ENCODE measurements around the gene SRSF4.
A peak's percentile ranks its signal among the peaks of the same experiment; 100 is the strongest.

GRCh38 chr1:29124366-29125236 is 57.1 kb downstream of the SRSF4 start:
- TF ChIP-seq EZH2 (IDR thresholded peaks at IDR 0.05; ENCODE audit: borderline replicate concordance, insufficient read depth, low read depth, low read length, poor library complexity, severe bottlenecking) (peak; percentile 21), CTCF (IDR thresholded peaks at IDR 0.05) (no peak)
